ENCODE measurements around the gene TENT5C.

TENT5C gene

DNA sequence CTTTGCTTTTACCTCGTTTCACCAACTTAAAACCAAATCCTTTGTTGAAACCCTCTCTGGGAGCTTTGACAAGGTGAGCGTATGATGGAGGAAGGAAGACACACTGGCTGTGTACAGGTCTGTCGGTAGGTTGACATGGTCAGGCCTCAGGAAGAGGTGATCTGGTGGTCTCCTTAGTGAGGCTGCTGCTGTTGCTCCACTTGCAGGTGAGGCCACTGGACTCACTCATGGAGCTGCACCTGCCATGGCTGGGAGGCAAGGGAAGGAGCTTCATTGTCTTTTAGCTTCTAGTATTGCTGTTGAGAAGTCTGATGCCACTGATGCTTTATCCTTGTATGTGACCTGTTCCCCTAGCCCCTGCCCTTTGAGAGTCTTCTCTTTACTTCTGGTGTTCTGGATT, 35.7 kb downstream of the TENT5C start:
- H3K27ac ChIP-seq (ENCODE audit: low read length), result no peak overlapping the region
- no peaks in the 10 kb centered on the region for H3K27me3 ChIP-seq (ENCODE audit: low read depth, low read length)

DNA sequence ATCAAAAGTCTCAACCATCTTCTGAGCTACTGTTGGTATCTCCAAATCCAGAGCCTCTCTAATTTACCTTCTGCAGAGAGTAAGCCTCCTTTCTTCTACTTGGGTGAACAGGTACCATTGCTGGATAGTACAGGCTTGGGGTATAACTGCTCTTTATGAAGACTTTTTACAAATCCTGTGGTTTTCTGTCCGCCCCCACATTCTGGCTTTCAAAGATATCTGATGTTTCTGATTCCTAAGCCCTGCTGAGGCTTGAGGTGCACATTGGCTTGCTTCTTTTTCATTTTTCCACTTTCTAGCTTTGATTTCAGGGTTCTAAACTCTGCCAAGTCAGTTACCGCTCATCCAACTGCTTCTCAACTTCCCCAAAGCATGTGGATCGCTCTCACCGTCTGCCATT, 37.1 kb downstream of the TENT5C start:
- H3K4me3 ChIP-seq (ENCODE audit: low read depth in 1 of 2, low read length in 2 of 2), result no peak overlapping the region
- no peaks in the 10 kb centered on the region for H3K36me3 ChIP-seq (ENCODE audit: control insufficient read depth in 1 of 2, insufficient read depth in 2 of 2, low read length in 2 of 2)
- no peaks in the 10 kb centered on the region for H3K9me3 ChIP-seq (ENCODE audit: control insufficient read depth in 1 of 2, low read length in 2 of 2)
- no peaks in the 10 kb centered on the region for H3K27me3 ChIP-seq (ENCODE audit: low read depth, low read length)
- H3K4me1 ChIP-seq (ENCODE audit: control insufficient read depth in 1 of 2, insufficient read depth in 2 of 2, low read length in 2 of 2), result no peaks in the 10 kb centered on the region
- no peak overlapping the region for H3K27ac ChIP-seq (ENCODE audit: low read length)

More for the DNA sequence above, 35.7 kb downstream of the TENT5C start:
- no peak overlapping the region for H3K4me3 ChIP-seq (ENCODE audit: low read depth in 1 of 2, low read length in 2 of 2)
- H3K36me3 ChIP-seq (ENCODE audit: control insufficient read depth in 1 of 2, insufficient read depth in 2 of 2, low read length in 2 of 2), result no peaks in the 10 kb centered on the region
- no peaks in the 10 kb centered on the region for H3K9me3 ChIP-seq (ENCODE audit: control insufficient read depth in 1 of 2, low read length in 2 of 2)
- H3K4me1 ChIP-seq (ENCODE audit: control insufficient read depth in 1 of 2, insufficient read depth in 2 of 2, low read length in 2 of 2), result no peaks in the 10 kb centered on the region

DNA sequence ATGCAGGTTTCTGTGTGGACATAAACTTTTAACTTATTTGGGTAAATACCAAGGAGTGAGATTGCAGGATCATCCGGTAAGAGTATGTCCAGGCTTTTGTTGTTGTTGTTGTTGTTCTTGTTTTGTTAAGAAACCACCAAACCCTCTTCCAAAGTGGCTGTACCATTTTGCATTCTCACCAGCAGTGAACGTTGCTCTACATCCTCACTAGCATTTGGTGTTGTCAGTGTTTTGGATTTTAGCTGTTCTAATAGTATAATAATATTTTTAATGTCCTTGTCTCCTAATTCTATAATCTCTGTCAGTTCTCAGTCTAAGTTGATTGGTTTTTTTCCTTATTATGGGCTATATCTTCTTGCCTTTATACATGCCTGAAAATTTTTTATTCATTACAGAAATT, 37.8 kb downstream of the TENT5C start:
- Histone ChIP-seq H3K27me3 (ENCODE audit: low read depth, low read length) (no peaks in the 10 kb centered on the region), H3K27ac (ENCODE audit: low read length) (no peak overlapping the region), H3K4me3 (ENCODE audit: low read depth in 1 of 2, low read length in 2 of 2) (no peak overlapping the region), H3K4me1 (ENCODE audit: control insufficient read depth in 1 of 2, insufficient read depth in 2 of 2, low read length in 2 of 2) (no peaks in the 10 kb centered on the region), H3K36me3 (ENCODE audit: control insufficient read depth in 1 of 2, insufficient read depth in 2 of 2, low read length in 2 of 2) (no peaks in the 10 kb centered on the region), H3K9me3 (ENCODE audit: control insufficient read depth in 1 of 2, low read length in 2 of 2) (no peaks in the 10 kb centered on the region)

DNA sequence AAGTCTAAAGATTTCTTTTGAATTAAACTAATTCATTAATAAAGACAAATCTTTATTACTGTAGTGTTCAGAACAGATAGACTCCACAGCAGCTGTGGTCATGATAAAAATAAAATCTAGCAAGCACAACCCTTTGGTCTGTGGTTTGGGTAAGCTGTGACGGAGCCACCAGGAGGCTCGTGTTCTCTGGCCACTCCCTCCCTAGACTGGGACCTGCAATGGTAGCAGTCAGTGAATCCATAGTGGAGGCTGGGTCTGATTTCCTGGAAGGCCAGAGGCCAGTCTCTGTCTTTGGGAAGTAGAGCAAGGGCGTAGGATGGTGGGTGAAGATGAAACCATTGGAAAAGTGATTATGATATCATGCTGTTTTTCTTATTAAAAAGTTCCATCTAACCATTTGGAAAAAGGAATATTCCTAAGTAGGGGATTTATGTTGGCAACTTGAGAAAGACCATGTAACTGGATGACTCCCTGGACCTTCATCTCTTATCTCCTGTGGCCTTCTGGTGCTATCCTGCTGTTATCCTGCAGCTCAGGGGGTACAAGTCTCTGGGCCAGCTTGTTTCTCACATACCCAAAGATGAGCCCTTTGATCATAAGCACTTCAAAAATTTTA, 39.0 kb downstream of the TENT5C start:
- H3K4me3 ChIP-seq (ENCODE audit: low read depth in 1 of 2, low read length in 2 of 2), result no peak overlapping the region
- H3K27me3 ChIP-seq (ENCODE audit: low read depth, low read length), result no peaks in the 10 kb centered on the region
- no peaks in the 10 kb centered on the region for H3K4me1 ChIP-seq (ENCODE audit: control insufficient read depth in 1 of 2, insufficient read depth in 2 of 2, low read length in 2 of 2)
- H3K36me3 ChIP-seq (ENCODE audit: control insufficient read depth in 1 of 2, insufficient read depth in 2 of 2, low read length in 2 of 2), result no peaks in the 10 kb centered on the region
- no peaks in the 10 kb centered on the region for H3K9me3 ChIP-seq (ENCODE audit: control insufficient read depth in 1 of 2, low read length in 2 of 2)
- no peak overlapping the region for H3K27ac ChIP-seq (ENCODE audit: low read length)

DNA sequence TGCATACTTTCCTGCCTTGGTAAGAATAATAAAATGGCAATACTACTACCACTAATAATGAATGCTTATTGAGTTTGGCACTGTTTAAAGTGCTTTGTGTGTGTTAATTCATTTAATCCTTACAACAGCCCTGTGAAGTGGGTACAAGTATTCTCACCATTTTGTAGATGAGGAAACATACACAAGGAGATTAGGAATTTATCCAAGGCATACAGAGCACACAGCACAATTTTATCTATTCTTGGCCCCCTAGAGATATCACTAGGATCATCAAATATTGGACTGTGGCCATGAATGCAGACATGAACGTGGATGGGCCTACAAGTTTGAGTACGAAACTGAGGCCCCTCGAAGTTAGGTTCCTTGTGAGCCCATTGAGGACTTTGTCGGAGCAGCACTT, 39.5 kb downstream of the TENT5C start:
- Histone ChIP-seq H3K27ac (ENCODE audit: low read length) (no peak overlapping the region), H3K27me3 (ENCODE audit: low read depth, low read length) (no peaks in the 10 kb centered on the region), H3K4me1 (ENCODE audit: control insufficient read depth in 1 of 2, insufficient read depth in 2 of 2, low read length in 2 of 2) (no peaks in the 10 kb centered on the region), H3K4me3 (ENCODE audit: low read depth in 1 of 2, low read length in 2 of 2) (no peak overlapping the region), H3K36me3 (ENCODE audit: control insufficient read depth in 1 of 2, insufficient read depth in 2 of 2, low read length in 2 of 2) (no peaks in the 10 kb centered on the region), H3K9me3 (ENCODE audit: control insufficient read depth in 1 of 2, low read length in 2 of 2) (no peaks in the 10 kb centered on the region)

DNA sequence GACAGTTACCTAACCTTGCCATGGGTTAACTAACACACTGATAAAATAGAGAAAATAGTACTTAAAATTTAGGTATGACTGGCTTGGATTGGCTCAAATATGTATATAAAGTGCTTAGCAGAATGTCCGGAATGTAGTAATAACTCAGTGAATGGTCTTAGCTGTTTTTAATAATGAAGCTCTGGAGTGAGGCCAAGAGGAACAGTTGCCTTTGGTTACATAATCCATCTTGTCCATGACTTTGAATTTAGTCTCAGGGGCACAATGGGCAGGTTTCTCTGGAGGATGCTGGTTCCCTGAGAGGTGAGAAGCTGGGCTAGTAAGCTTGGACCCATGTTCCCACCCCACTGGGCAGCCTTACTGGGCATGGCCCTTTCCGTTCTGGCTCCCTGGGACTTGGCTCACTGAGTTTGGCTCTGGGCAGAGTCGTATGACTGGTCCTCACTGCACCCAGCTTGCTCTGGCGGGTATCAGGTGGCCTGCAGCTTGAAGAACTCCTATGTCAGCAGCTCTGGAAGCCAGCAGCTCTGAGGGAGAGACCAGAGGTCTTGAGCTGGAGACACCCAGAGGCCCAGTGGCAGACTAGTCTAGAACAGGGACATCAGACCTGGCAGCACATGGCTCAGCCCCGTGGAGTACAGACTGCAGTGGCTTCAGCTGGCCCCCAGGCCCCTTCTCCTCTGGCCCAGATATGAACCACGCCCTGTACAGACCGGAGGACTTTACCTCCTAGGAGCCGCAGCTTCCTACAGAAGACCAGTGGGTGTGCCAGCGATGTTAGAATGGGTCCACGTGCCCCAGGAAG, 40.4 kb downstream of the TENT5C start:
- Histone ChIP-seq H3K27me3 (ENCODE audit: low read depth, low read length) (no peaks in the 10 kb centered on the region), H3K4me3 (ENCODE audit: low read depth in 1 of 2, low read length in 2 of 2) (no peak overlapping the region), H3K9me3 (ENCODE audit: control insufficient read depth in 1 of 2, low read length in 2 of 2) (no peaks in the 10 kb centered on the region), H3K36me3 (ENCODE audit: control insufficient read depth in 1 of 2, insufficient read depth in 2 of 2, low read length in 2 of 2) (no peaks in the 10 kb centered on the region), H3K27ac (ENCODE audit: low read length) (no peak overlapping the region), H3K4me1 (ENCODE audit: control insufficient read depth in 1 of 2, insufficient read depth in 2 of 2, low read length in 2 of 2) (no peaks in the 10 kb centered on the region)

DNA sequence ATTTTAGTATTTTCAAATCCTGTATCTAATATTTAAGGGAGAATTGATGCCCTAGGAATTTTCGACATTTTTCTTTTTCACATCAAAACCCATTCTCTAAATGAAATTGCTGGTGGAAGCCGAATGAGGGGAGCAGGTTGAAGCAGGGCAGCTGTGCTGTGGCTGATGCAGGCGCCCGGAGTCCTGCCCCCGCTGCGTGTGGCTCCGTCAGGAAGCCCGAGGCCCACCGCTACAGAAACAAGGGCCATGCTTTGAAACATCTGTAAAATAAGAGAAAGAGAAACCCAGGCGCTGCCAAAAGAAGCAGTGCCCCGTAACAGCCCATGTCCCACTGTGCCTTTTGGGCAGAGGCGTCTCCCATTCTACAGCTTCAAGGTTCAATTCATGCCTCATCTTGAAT, 41.1 kb downstream of the TENT5C start:
- Histone ChIP-seq H3K4me1 (ENCODE audit: control insufficient read depth in 1 of 2, insufficient read depth in 2 of 2, low read length in 2 of 2) (no peaks in the 10 kb centered on the region), H3K27me3 (ENCODE audit: low read depth, low read length) (no peaks in the 10 kb centered on the region), H3K27ac (ENCODE audit: low read length) (no peak overlapping the region), H3K36me3 (ENCODE audit: control insufficient read depth in 1 of 2, insufficient read depth in 2 of 2, low read length in 2 of 2) (no peaks in the 10 kb centered on the region), H3K9me3 (ENCODE audit: control insufficient read depth in 1 of 2, low read length in 2 of 2) (no peaks in the 10 kb centered on the region), H3K4me3 (ENCODE audit: low read depth in 1 of 2, low read length in 2 of 2) (no peak overlapping the region)

DNA sequence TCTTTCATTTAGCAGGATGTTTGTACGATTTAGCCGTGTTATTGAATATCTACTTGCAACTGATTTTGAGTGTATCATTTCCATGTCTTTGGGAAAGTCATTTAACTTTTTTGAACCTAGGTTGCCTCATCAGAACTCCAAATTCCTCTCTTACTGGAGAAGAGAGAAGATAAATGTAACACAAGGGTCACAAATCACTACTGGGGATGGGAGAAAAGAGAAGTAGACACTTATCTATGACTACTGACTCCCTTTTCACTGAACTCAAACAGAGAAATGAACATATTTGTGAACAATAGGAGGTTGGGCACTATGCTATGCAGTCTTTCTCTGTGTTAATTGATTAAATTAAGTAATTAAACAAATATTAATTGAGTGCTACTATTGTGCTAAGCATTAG, 42.2 kb downstream of the TENT5C start:
- H3K36me3 ChIP-seq (ENCODE audit: control insufficient read depth in 1 of 2, insufficient read depth in 2 of 2, low read length in 2 of 2), result no peaks in the 10 kb centered on the region
- no peaks in the 10 kb centered on the region for H3K9me3 ChIP-seq (ENCODE audit: control insufficient read depth in 1 of 2, low read length in 2 of 2)
- H3K4me3 ChIP-seq (ENCODE audit: low read depth in 1 of 2, low read length in 2 of 2), result no peak overlapping the region
- H3K27ac ChIP-seq (ENCODE audit: low read length), result no peak overlapping the region
- H3K27me3 ChIP-seq (ENCODE audit: low read depth, low read length), result no peaks in the 10 kb centered on the region
- no peaks in the 10 kb centered on the region for H3K4me1 ChIP-seq (ENCODE audit: control insufficient read depth in 1 of 2, insufficient read depth in 2 of 2, low read length in 2 of 2)

DNA sequence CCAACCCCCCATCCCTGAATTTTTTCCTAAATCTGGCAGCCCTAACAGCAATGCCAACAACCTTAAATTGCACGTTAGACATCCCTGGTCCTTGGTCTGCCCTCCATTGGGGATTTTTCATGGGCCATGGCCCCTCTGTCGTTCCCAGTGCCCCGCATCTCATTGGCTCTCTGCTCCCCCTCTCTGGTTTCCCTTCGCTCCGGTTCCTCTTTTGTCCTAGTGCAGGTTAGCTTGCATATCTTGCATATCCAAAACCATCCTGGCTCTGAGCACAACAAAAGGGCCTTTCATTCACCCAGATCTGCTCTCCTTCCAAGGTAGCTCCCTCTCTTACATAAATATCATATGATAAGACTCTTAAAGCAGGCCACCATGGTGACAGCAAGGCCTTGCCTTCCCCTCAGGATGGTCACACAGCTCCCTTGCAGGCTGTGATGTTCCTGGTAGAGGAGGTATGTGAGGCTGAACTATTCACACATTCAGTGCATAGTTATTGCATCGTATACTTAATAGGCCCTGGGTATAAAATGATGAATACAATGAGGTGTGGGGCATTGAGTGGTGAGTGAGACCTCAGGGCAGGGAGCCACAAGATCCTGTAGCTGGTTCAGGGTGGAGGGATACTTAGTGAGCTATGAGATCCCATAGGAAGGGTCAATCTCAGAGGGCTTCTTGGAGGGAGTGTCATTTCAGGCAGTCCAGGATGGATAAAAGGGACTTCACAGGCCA, 45.2 kb downstream of the TENT5C start:
- no peaks in the 10 kb centered on the region for H3K4me1 ChIP-seq (ENCODE audit: control insufficient read depth in 1 of 2, insufficient read depth in 2 of 2, low read length in 2 of 2)
- H3K27me3 ChIP-seq (ENCODE audit: low read depth, low read length), result no peaks in the 10 kb centered on the region
- H3K27ac ChIP-seq (ENCODE audit: low read length), result no peak overlapping the region
- no peak overlapping the region for H3K4me3 ChIP-seq (ENCODE audit: low read depth in 1 of 2, low read length in 2 of 2)
- no peaks in the 10 kb centered on the region for H3K36me3 ChIP-seq (ENCODE audit: control insufficient read depth in 1 of 2, insufficient read depth in 2 of 2, low read length in 2 of 2)
- H3K9me3 ChIP-seq (ENCODE audit: control insufficient read depth in 1 of 2, low read length in 2 of 2), result no peaks in the 10 kb centered on the region

DNA sequence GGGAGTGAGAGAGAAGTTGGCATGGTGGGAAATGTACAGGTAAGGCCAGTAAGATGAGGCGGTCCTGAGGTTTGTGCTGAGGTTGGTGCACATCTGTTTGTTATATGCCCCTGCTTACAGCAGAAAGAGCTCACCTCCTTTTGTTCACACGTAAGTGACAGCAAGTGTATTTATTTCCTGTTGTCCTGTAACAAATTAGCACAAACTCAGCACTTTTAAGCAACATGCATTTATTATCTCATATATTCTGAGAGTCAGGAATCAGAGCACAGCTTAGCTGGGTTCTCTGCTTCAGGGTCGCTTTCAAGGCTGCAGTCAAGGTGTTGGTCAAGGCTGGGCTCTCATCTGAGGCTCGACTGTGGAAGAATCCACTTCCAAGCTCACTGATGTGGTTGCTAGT, 45.8 kb downstream of the TENT5C start:
- no peaks in the 10 kb centered on the region for H3K4me1 ChIP-seq (ENCODE audit: control insufficient read depth in 1 of 2, insufficient read depth in 2 of 2, low read length in 2 of 2)
- no peaks in the 10 kb centered on the region for H3K9me3 ChIP-seq (ENCODE audit: control insufficient read depth in 1 of 2, low read length in 2 of 2)

DNA sequence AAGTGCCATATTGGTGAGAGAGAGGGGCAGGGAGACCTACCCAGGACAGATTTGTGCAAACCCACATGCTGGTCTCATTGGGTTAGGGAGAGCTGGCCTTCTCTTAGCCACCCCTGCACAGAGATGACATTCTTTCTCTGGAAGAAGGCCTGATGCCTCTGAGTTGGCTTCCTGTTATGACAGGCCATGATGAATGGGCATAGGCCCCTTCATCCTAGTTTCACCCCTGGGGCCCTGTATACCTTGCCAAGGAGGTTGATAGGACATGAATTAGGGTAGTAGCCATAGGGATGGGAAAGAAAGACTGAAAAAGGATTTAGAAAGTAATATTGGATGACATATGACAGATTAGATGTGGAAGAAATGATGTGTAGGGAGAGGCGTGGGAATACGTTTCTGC, 46.6 kb downstream of the TENT5C start:
- Histone ChIP-seq H3K27me3 (ENCODE audit: low read depth, low read length) (no peaks in the 10 kb centered on the region), H3K36me3 (ENCODE audit: control insufficient read depth in 1 of 2, insufficient read depth in 2 of 2, low read length in 2 of 2) (no peaks in the 10 kb centered on the region), H3K4me1 (ENCODE audit: control insufficient read depth in 1 of 2, insufficient read depth in 2 of 2, low read length in 2 of 2) (no peaks in the 10 kb centered on the region), H3K4me3 (ENCODE audit: low read depth in 1 of 2, low read length in 2 of 2) (no peak overlapping the region), H3K9me3 (ENCODE audit: control insufficient read depth in 1 of 2, low read length in 2 of 2) (no peaks in the 10 kb centered on the region), H3K27ac (ENCODE audit: low read length) (no peak overlapping the region)

More for the DNA sequence above, 45.8 kb downstream of the TENT5C start:
- H3K4me3 ChIP-seq (ENCODE audit: low read depth in 1 of 2, low read length in 2 of 2), result no peak overlapping the region
- H3K27ac ChIP-seq (ENCODE audit: low read length), result no peak overlapping the region
- H3K27me3 ChIP-seq (ENCODE audit: low read depth, low read length), result no peaks in the 10 kb centered on the region
- H3K36me3 ChIP-seq (ENCODE audit: control insufficient read depth in 1 of 2, insufficient read depth in 2 of 2, low read length in 2 of 2), result no peaks in the 10 kb centered on the region
